Measurements from ENCODE around the gene TMEM185A.

DNA sequence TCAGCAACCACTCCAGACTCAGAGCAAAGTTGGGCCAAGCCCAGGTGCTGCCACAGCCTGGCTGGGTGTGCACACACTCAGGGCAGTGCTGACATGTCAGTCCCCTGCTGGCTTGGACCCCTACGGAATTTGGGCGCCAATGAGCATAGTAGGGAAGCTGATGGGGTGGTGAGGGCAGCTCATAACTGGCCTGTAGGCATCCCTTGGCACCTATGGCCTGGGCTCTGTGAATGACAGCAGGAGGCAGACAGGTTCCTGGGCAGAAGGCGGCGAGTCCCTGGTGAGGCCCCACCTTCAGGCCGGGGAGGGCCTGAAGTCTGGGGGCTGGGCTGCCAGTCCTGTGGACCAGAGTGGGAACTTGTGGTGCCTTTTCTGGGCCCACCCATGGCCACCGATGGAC lies 15.9 kb upstream of the TMEM185A start:
- TF ChIP-seq POLR2A (IDR thresholded peaks at IDR 0.05; ENCODE audit: extremely low read depth, insufficient read length) = no peak
- TF ChIP-seq, protein P1, sequence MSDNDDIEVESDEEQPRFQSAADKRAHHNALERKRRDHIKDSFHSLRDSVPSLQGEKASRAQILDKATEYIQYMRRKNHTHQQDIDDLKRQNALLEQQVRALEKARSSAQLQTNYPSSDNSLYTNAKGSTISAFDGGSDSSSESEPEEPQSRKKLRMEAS (IDR thresholded peaks at IDR 0.05; ENCODE audit: low read depth, low read length) = no peak
- TF ChIP-seq, protein P2, sequence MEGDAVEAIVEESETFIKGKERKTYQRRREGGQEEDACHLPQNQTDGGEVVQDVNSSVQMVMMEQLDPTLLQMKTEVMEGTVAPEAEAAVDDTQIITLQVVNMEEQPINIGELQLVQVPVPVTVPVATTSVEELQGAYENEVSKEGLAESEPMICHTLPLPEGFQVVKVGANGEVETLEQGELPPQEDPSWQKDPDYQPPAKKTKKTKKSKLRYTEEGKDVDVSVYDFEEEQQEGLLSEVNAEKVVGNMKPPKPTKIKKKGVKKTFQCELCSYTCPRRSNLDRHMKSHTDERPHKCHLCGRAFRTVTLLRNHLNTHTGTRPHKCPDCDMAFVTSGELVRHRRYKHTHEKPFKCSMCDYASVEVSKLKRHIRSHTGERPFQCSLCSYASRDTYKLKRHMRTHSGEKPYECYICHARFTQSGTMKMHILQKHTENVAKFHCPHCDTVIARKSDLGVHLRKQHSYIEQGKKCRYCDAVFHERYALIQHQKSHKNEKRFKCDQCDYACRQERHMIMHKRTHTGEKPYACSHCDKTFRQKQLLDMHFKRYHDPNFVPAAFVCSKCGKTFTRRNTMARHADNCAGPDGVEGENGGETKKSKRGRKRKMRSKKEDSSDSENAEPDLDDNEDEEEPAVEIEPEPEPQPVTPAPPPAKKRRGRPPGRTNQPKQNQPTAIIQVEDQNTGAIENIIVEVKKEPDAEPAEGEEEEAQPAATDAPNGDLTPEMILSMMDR (IDR thresholded peaks at IDR 0.05; ENCODE audit: low read depth, low read length) = no peak

All from NB4 (cell line).